LNCAP (cell line): ENCODE data around the gene RGCC.

Experiments used
- CTCF ChIP-seq: fragments of 450-650 bp; IDR thresholded peaks from 2 replicates; pipeline ENCODE4 v1.5.1; 2017; ENCODE audit warnings: mild to moderate bottlenecking

Gene RGCC

DNA sequence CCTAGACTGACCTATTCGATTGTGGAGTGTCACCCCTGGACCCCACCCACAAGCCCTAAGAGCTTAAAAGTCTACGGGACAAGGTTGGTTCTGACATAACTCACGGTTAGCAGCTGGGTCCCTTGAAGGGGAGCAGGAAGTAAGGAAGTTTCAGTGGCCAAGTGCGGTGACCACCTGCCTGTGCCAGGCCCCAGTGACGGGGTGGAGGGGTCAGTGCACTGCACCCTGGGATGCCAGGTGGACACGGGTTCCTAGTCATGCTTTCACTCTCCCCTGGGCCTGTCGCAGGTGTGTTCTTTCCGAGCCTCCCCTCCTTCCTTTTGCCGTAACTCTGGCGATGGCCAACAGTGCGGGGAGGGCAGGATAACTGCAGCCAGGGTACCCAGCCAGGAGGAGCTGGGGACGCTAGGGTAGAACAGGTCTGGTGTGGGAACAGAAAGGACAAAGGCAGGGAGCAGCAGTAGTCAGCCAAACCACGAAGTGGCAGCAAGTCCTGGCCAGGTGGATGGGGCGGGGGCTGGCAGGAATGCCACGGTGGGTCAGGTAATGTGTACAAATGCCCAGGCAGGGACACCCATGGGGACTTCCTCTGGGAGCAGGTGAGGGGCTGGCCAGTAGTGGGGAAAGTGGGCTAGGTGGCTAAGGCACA lies 58.3 kb downstream of the RGCC start:
- TF ChIP-seq CTCF: no peak

- no peak for TF ChIP-seq CTCF
Observed at GRCh38 chr13:41516166-41516565, 58.8 kb downstream of the RGCC start.

DNA sequence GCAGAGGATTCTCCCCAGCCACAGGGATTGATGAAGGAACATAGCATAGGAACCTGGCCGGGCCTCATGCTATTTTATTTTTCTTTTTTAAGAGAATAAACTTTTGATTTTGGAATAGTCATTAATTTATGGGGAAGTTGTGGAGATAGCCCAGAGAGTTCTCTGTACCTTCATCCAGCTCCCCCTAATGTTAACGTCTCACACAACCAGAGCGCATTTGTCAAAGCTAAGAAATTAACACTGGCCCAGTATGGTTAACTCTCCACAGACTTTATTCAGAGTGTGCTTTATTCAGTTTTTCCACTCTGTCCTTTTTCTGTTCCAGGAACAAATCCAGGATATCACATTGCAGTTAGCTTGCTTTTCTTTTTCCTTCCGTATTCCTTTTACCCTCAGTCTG lies 59.4 kb downstream of the RGCC start:
- TF ChIP-seq CTCF: no peak

DNA sequence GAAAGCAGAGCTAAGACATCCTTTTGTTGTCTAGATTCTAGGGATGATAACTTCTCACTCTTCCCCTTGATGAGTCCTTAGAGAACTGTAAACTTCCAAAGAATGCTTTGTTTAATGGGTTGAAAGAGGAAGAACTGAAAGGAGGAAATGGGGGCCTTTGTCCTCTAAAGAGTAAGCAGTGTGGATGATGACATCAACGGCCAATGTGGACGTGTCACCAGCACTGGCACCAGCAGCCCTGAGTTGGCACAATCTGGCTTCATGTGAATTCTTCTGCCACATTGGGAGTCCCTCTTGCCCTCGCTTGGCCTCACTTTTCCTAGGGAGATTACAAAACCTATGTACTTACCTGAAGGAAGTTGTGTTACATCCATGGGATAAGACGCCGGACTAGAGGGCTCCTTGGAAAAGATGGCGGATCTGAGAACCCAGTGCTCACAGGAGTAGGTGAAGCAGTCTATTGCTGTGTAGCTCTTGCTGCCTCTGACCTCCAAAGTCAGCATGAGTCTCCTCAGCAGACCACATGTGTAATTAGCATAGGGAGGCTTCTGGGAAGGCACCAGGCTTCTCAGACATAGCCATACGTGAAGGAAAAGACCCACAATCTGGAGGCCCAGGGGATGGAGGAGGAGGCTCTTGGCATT lies 62.8 kb downstream of the RGCC start:
- no peak for TF ChIP-seq CTCF
